Brain microvascular endothelial cell (primary cell): ENCODE results near the gene MSH5.

Experiments used
- DNase-seq: peaks from one replicate; pipeline ENCODE4 v3.0.0-alpha.2; 2020
- H3K27ac ChIP-seq: fragments of 250-450 bp; sonication (Bioruptor Pico); 2 replicates; pipeline ENCODE4 v1.5.1; 2020; ENCODE audit warnings: mild to moderate bottlenecking, moderate library complexity
- H3K27me3 ChIP-seq: fragments of 250-450 bp; sonication (Bioruptor Pico); replicated peaks from 2 replicates; pipeline ENCODE4 v1.5.1; 2020; ENCODE audit warnings: mild to moderate bottlenecking
- H3K36me3 ChIP-seq: fragments of 250-450 bp; sonication (Bioruptor Pico); replicated peaks from 2 replicates; pipeline ENCODE4 v1.5.1; 2020; ENCODE audit warnings: mild to moderate bottlenecking
- H3K4me3 ChIP-seq: 2 replicates; pipeline ENCODE4 v1.5.1; 2011; ENCODE audit warnings: low read depth, mild to moderate bottlenecking, control low read depth, low read length, moderate library complexity
- CTCF ChIP-seq: IDR thresholded peaks from 2 replicates; pipeline ENCODE4 v1.5.1; 2011; ENCODE audit warnings: low read depth, mild to moderate bottlenecking, moderate library complexity, low read length, control low read depth, inconsistent platforms; ENCODE audit errors: missing control alignments
- in situ Hi-C: cut with HindIII; loops from 2 replicates; pipeline ENCODE4 v1.10.0; 2017; ENCODE audit warnings: low sequenced_read_pairs, low pct_ligation_motif_present

MSH5 gene

GRCh38 chr6:31758281-31758680 lies 18.5 kb downstream of the MSH5 start:
- Histone ChIP-seq H3K27ac (no peak overlapping the region), H3K4me3 (no peak overlapping the region), H3K36me3 (no peaks in the 10 kb centered on the region), H3K27me3 (no peaks in the 10 kb centered on the region)
- no peak for TF ChIP-seq CTCF
- no peak for DNase-seq
- in situ Hi-C loops, result no loop called here

GRCh38 chr6:31760790-31761189 lies 21.0 kb downstream of the MSH5 start:
- Histone ChIP-seq H3K36me3 (no peaks in the 10 kb centered on the region), H3K27me3 (no peaks in the 10 kb centered on the region), H3K27ac (no peak overlapping the region), H3K4me3 (no peak overlapping the region)
- no peak for DNase-seq
- TF ChIP-seq CTCF, result no peak
- in situ Hi-C loops, result no loop called here

GRCh38 chr6:31761343-31761742 lies 21.5 kb downstream of the MSH5 start:
- no peaks in the 10 kb centered on the region for H3K36me3 ChIP-seq
- no peak for DNase-seq
- no peak overlapping the region for H3K4me3 ChIP-seq
- TF ChIP-seq CTCF, result no peak
- no peak overlapping the region for H3K27ac ChIP-seq
- no peaks in the 10 kb centered on the region for H3K27me3 ChIP-seq
- in situ Hi-C loops, result no loop called here

- Histone ChIP-seq H3K4me3 (no peak within 1 kb of the TSS), H3K27ac (no peak within 1 kb of the TSS), H3K36me3 (no peaks in the 10 kb centered on the region), H3K27me3 (no peaks in the 10 kb centered on the region)
- TF ChIP-seq CTCF, result no peak
- in situ Hi-C loops, result no loop called here
- no peak for DNase-seq
Measured at GRCh38 chr6:31762356-31762755, 22.6 kb downstream of the MSH5 start, which contains the start of gene SAPCD1. TSS of gene SAPCD1 (plus strand) at chr6:31762656. CDS start at chr6:31763055, 399 bp downstream.

GRCh38 chr6:31762878-31763618 lies 23.2 kb downstream of the MSH5 start:
- Histone ChIP-seq H3K27me3 (no peaks in the 10 kb centered on the region), H3K4me3 (no peak overlapping the region), H3K27ac (no peak overlapping the region), H3K36me3 (no peaks in the 10 kb centered on the region)
- in situ Hi-C loops, result no loop called here
- TF ChIP-seq CTCF, result no peak
- DNase-seq, result no peak

- H3K27me3 ChIP-seq, result no peaks in the 10 kb centered on the region
- TF ChIP-seq CTCF, result no peak
- H3K4me3 ChIP-seq, result no peak overlapping the region
- no peak for DNase-seq
- H3K36me3 ChIP-seq, result no peaks in the 10 kb centered on the region
- in situ Hi-C loops, result no loop called here
- no peak overlapping the region for H3K27ac ChIP-seq
Measured at GRCh38 chr6:31763619-31763940, 23.8 kb downstream of the MSH5 start.
